22Rv1 (cell line): ENCODE data around the gene CLDN34.

ENCODE experiments used
- CTCF ChIP-seq: fragments of 450-650 bp; IDR thresholded peaks from 2 replicates; pipeline ENCODE4 v1.5.1; 2017; ENCODE audit warnings: mild to moderate bottlenecking
- ZFX ChIP-seq: fragments of 450-650 bp; IDR thresholded peaks from 2 replicates; pipeline ENCODE4 v1.6.1; 2017; ENCODE audit warnings: antibody characterized with exemption, borderline replicate concordance

- TF ChIP-seq CTCF = peak; percentile 86
- no peak for TF ChIP-seq ZFX
These were observed 28.7 kb downstream of the CLDN34 start for GRCh38 chrX:9995855-9996339.
